GM18907 (cell line): ENCODE data around the gene DMGDH.

ENCODE experiments used
- ATAC-seq: cut with Tn5 transposase; IDR thresholded peaks from one replicate; pipeline ENCODE4 v1.9.1; 2021; ENCODE audit warnings: mild to moderate bottlenecking, moderate library complexity; ENCODE audit not compliant: unreplicated experiment

The DMGDH gene

GRCh38 chr5:78979909-78980308, 89.6 kb downstream of the DMGDH start:
- no peak for ATAC-seq

GRCh38 chr5:78979117-78979742, 90.2 kb downstream of the DMGDH start:
- ATAC-seq: no peak

GRCh38 chr5:78975035-78975434, 94.4 kb downstream of the DMGDH start:
- no peak for ATAC-seq

GRCh38 chr5:78974601-78975000, 94.9 kb downstream of the DMGDH start:
- ATAC-seq: no peak

GRCh38 chr5:78974011-78974410, 95.5 kb downstream of the DMGDH start:
- no peak for ATAC-seq

- ATAC-seq: no peak
These were observed 96.6 kb downstream of the DMGDH start for GRCh38 chr5:78972654-78973428.

GRCh38 chr5:78971998-78972397, 97.5 kb downstream of the DMGDH start:
- ATAC-seq: no peak

GRCh38 chr5:78968781-78969180, 100.7 kb downstream of the DMGDH start:
- no peak for ATAC-seq

GRCh38 chr5:78964889-78965288, 104.6 kb downstream of the DMGDH start:
- ATAC-seq: no peak

- no peak for ATAC-seq
These were observed 107.7 kb downstream of the DMGDH start for GRCh38 chr5:78961743-78962142.

GRCh38 chr5:78959767-78960166, 109.7 kb downstream of the DMGDH start:
- no peak for ATAC-seq

- no peak for ATAC-seq
These were observed 110.6 kb downstream of the DMGDH start for GRCh38 chr5:78958672-78959445.

GRCh38 chr5:78956901-78957300, 112.6 kb downstream of the DMGDH start:
- no peak for ATAC-seq

GRCh38 chr5:78953092-78953800, 116.2 kb downstream of the DMGDH start:
- ATAC-seq: peak; percentile 41
